COLO668 (cell line): ENCODE results near the gene FGF9.

Source experiments
- DNase-seq: peaks from one replicate; lab custom pipeline; 2025; ENCODE audit not compliant: unreplicated experiment; lab: John Stamatoyannopoulos, UW

Gene FGF9

GRCh38 chr13:21752501-21752900 is 81.6 kb downstream of the FGF9 start:
- no peak for DNase-seq

- DNase-seq: no peak
Measured at GRCh38 chr13:21753117-21753729, 82.3 kb downstream of the FGF9 start.
